Activated CD4-positive, alpha-beta T cell treated with anti-CD3 and anti-CD28 coated beads, Interleukin-2, amount 10 ng/mL, durations not matched to agents 7 days and 5 days (primary cell): Measurements from ENCODE around the gene ATP1A1. TPM values are rescaled to one million over a fixed set of nuclear protein-coding genes. Genes with fewer than 3 reads are reported as not detected.

Source experiments
- CTCF ChIA-PET: fragments of 350-600 bp; sonication (Branson Sonifier 250); formaldehyde crosslinking; loops from one replicate; lab custom pipeline; 2021; ENCODE audit warnings: antibody characterized with exemption; lab: Charles Lee
- POLR2A ChIA-PET: fragments of 350-600 bp; sonication (Branson Sonifier 250); formaldehyde crosslinking; loops from one replicate; lab custom pipeline; 2021; ENCODE audit warnings: antibody characterized with exemption; lab: Charles Lee
- DNase-seq: peaks from one replicate; pipeline ENCODE4 v3.0.0-alpha.2; 2020
- H3K27ac Mint-ChIP-seq: one replicate; pipeline ENCODE4 v1.8.0; 2021; ENCODE audit warnings: mild to moderate bottlenecking, moderate library complexity, mixed read lengths
- H3K27me3 Mint-ChIP-seq: one replicate; pipeline ENCODE4 v1.8.0; 2021; ENCODE audit warnings: mixed read lengths
- H3K36me3 Mint-ChIP-seq: one replicate; pipeline ENCODE4 v1.8.0; 2021; ENCODE audit warnings: low read depth, mixed read lengths
- H3K4me1 Mint-ChIP-seq: one replicate; pipeline ENCODE4 v1.8.0; 2021; ENCODE audit warnings: mixed read lengths
- H3K4me3 Mint-ChIP-seq: one replicate; pipeline ENCODE4 v1.8.0; 2021; ENCODE audit warnings: mild to moderate bottlenecking, moderate library complexity, mixed read lengths
- H3K9me3 Mint-ChIP-seq: one replicate; pipeline ENCODE4 v1.8.0; 2021; ENCODE audit warnings: mixed read lengths
- total RNA-seq, 2 experiments: library from RNA; stranded (reverse); gene quantifications; one replicate each; pipeline ENCODE4 v1.2.3, GENCODE V29; 2021

ATP1A1 gene
- total RNA-seq, 2 experiments from 2014 or later = 260 to 274 TPM

- Mint-ChIP-seq H3K4me1 (peaks cover 20% of the 10 kb centered on the region), H3K27me3 (no peaks in the 10 kb centered on the region), H3K9me3 (no peaks in the 10 kb centered on the region), H3K36me3 (peaks cover 85% of the 10 kb centered on the region), H3K27ac (no peak overlapping the region), H3K4me3 (no peak overlapping the region)
- ChIA-PET POLR2A (interaction anchor here (1.0 kb wide), 1 partner anchor 16 kb away, joined by 3 read pairs; no protein-coding TSS in a partner anchor), CTCF (interaction anchor here (0.9 to 1.4 kb wide), 6 partner anchors 9 to 264 kb away, joined by 3 to 4 read pairs (median 4); no protein-coding TSS in a partner anchor)
- no peak for DNase-seq
Measured at GRCh38 chr1:116402333-116402732, 29.3 kb downstream of the ATP1A1 start.

- no peak for DNase-seq
- H3K36me3 Mint-ChIP-seq = peaks cover 78% of the 10 kb centered on the region
- POLR2A ChIA-PET = interaction anchor here (0.7 kb wide), 1 partner anchor 1197 kb away, joined by 3 read pairs; no protein-coding TSS in a partner anchor
- no peak overlapping the region for H3K27ac Mint-ChIP-seq
- peaks cover 20% of the 10 kb centered on the region for H3K4me1 Mint-ChIP-seq
- no peaks in the 10 kb centered on the region for H3K27me3 Mint-ChIP-seq
- no peak overlapping the region for H3K4me3 Mint-ChIP-seq
- CTCF ChIA-PET = interaction anchor here (1.4 kb wide), 1 partner anchor 8 kb away, joined by 4 read pairs; no protein-coding TSS in a partner anchor
- H3K9me3 Mint-ChIP-seq = no peaks in the 10 kb centered on the region
Measured at GRCh38 chr1:116403496-116404136, 30.6 kb downstream of the ATP1A1 start.

- H3K36me3 Mint-ChIP-seq = peaks cover 67% of the 10 kb centered on the region
- ChIA-PET POLR2A (no interaction called here), CTCF (no interaction called here)
- H3K27ac Mint-ChIP-seq = no peak overlapping the region
- no peaks in the 10 kb centered on the region for H3K9me3 Mint-ChIP-seq
- H3K4me1 Mint-ChIP-seq = peaks cover 20% of the 10 kb centered on the region
- no peaks in the 10 kb centered on the region for H3K27me3 Mint-ChIP-seq
- H3K4me3 Mint-ChIP-seq = no peak overlapping the region
- DNase-seq = no peak
Measured at GRCh38 chr1:116404699-116405098, 31.7 kb downstream of the ATP1A1 start.

- Mint-ChIP-seq H3K4me3 (no peak overlapping the region), H3K27me3 (no peaks in the 10 kb centered on the region), H3K36me3 (peaks cover 59% of the 10 kb centered on the region), H3K4me1 (peaks cover 17% of the 10 kb centered on the region), H3K27ac (peak overlapping the region; percentile 57), H3K9me3 (no peaks in the 10 kb centered on the region)
- ChIA-PET POLR2A (interaction anchor here (0.8 kb wide), 1 partner anchor 13 kb away, joined by 3 read pairs; no protein-coding TSS in a partner anchor), CTCF (interaction anchor here (1.1 to 1.3 kb wide), 2 partner anchors 8 to 15 kb away, joined by 3 read pairs; no protein-coding TSS in a partner anchor)
- no peak for DNase-seq
Measured at GRCh38 chr1:116405241-116406135, 32.4 kb downstream of the ATP1A1 start.

- Mint-ChIP-seq H3K9me3 (no peaks in the 10 kb centered on the region), H3K27ac (peak overlapping the region; percentile 73), H3K4me3 (no peak overlapping the region), H3K4me1 (peaks cover 9% of the 10 kb centered on the region), H3K27me3 (no peaks in the 10 kb centered on the region), H3K36me3 (peaks cover 44% of the 10 kb centered on the region)
- no peak for DNase-seq
- ChIA-PET POLR2A (no interaction called here), CTCF (interaction anchor here (0.8 to 1.6 kb wide), 3 partner anchors 8 to 11 kb away, joined by 3 to 5 read pairs (median 3); no protein-coding TSS in a partner anchor)
Measured at GRCh38 chr1:116407033-116407432, 34.0 kb downstream of the ATP1A1 start.

GRCh38 chr1:116408193-116408592 is 35.1 kb downstream of the ATP1A1 start:
- no peak overlapping the region for H3K27ac Mint-ChIP-seq
- no peak for DNase-seq
- H3K27me3 Mint-ChIP-seq = no peaks in the 10 kb centered on the region
- ChIA-PET CTCF (interaction anchor here (1.6 kb wide), 1 partner anchor 10 kb away, joined by 5 read pairs; no protein-coding TSS in a partner anchor), POLR2A (no interaction called here)
- H3K4me3 Mint-ChIP-seq = no peak overlapping the region
- peaks cover 37% of the 10 kb centered on the region for H3K36me3 Mint-ChIP-seq
- no peaks in the 10 kb centered on the region for H3K9me3 Mint-ChIP-seq
- peaks cover 6% of the 10 kb centered on the region for H3K4me1 Mint-ChIP-seq

- Mint-ChIP-seq H3K4me3 (no peak overlapping the region), H3K27ac (peak overlapping the region; percentile 34), H3K27me3 (no peaks in the 10 kb centered on the region), H3K9me3 (no peaks in the 10 kb centered on the region), H3K36me3 (peaks cover 35% of the 10 kb centered on the region), H3K4me1 (peaks cover 11% of the 10 kb centered on the region)
- DNase-seq = no peak
- ChIA-PET POLR2A (no interaction called here), CTCF (interaction anchor here (1.2 to 1.6 kb wide), 2 partner anchors 9 to 33 kb away, joined by 4 to 5 read pairs; no protein-coding TSS in a partner anchor)
Measured at GRCh38 chr1:116408803-116409720, 36.0 kb downstream of the ATP1A1 start.

GRCh38 chr1:116409751-116410191 is 36.7 kb downstream of the ATP1A1 start:
- no peak for DNase-seq
- Mint-ChIP-seq H3K27ac (no peak overlapping the region), H3K36me3 (peaks cover 31% of the 10 kb centered on the region), H3K9me3 (no peaks in the 10 kb centered on the region), H3K4me3 (no peak overlapping the region), H3K27me3 (no peaks in the 10 kb centered on the region), H3K4me1 (peaks cover 18% of the 10 kb centered on the region)
- CTCF ChIA-PET = interaction anchor here (1.2 to 1.5 kb wide), 2 partner anchors 22 to 34 kb away, joined by 4 read pairs; no protein-coding TSS in a partner anchor
- POLR2A ChIA-PET = no interaction called here

- ChIA-PET POLR2A (no interaction called here), CTCF (interaction anchor here (0.7 to 1.7 kb wide), 5 partner anchors 9 to 109 kb away, joined by 3 to 5 read pairs (median 4); no protein-coding TSS in a partner anchor)
- DNase-seq = no peak
- Mint-ChIP-seq H3K4me3 (no peak overlapping the region), H3K9me3 (no peaks in the 10 kb centered on the region), H3K4me1 (peaks cover 37% of the 10 kb centered on the region), H3K36me3 (peaks cover 17% of the 10 kb centered on the region), H3K27me3 (no peaks in the 10 kb centered on the region), H3K27ac (no peak overlapping the region)
Measured at GRCh38 chr1:116411784-116412479, 38.9 kb downstream of the ATP1A1 start.

GRCh38 chr1:116412480-116412798 is 39.4 kb downstream of the ATP1A1 start:
- CTCF ChIA-PET = interaction anchor here (1.5 kb wide), 1 partner anchor 32 kb away, joined by 3 read pairs; no protein-coding TSS in a partner anchor
- Mint-ChIP-seq H3K4me1 (peaks cover 42% of the 10 kb centered on the region), H3K9me3 (no peaks in the 10 kb centered on the region), H3K36me3 (peaks cover 16% of the 10 kb centered on the region), H3K27ac (no peak overlapping the region), H3K4me3 (no peak overlapping the region), H3K27me3 (no peaks in the 10 kb centered on the region)
- POLR2A ChIA-PET = no interaction called here
- DNase-seq = no peak

- H3K4me1 Mint-ChIP-seq = peaks cover 47% of the 10 kb centered on the region
- no peak overlapping the region for H3K4me3 Mint-ChIP-seq
- POLR2A ChIA-PET = no interaction called here
- H3K36me3 Mint-ChIP-seq = peaks cover 15% of the 10 kb centered on the region
- no peak for DNase-seq
- H3K27me3 Mint-ChIP-seq = no peaks in the 10 kb centered on the region
- CTCF ChIA-PET = interaction anchor here (1.5 kb wide), 1 partner anchor 32 kb away, joined by 3 read pairs; no protein-coding TSS in a partner anchor
- no peaks in the 10 kb centered on the region for H3K9me3 Mint-ChIP-seq
- H3K27ac Mint-ChIP-seq = no peak overlapping the region
Measured at GRCh38 chr1:116412898-116413297, 39.9 kb downstream of the ATP1A1 start.
